ENCODE measurements around the gene PPFIBP1.
"Not testable (repeated sequence)": the region's sequence is repeated elsewhere in the genome, so short reads cannot be mapped to it uniquely, and the experiment has no call there.

PPFIBP1 gene

DNA sequence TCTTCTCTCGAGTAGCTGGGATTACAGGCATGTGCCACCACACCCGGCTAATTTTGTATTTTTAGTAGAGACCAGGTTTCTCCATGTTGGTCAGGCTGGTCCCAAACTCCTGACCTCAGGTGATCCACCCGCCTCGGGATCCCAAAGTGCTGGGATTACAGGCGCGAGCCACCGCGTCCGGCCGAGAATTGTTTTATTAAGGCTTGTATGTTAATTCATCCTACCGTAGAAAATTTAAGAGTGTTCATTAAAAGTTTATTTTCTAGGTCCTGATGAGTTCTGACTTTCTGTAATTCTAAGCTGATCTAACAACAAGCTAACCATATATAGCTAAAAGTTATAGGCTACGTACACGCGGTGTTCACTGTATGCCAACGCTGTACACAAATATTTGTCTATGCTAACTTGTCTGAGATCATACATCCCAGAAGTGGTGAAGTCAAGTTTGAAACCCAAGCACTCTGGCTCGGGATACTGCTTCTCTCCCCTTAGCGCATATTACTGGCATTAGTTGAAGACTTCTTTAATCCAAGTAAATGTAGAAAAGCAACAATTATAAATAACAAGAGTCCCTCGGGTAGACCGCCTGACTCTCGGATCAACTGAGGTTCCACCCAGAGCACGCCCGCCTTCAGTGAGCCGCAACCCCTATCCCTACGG, 186.1 kb downstream of the PPFIBP1 start:
- DNase-seq (ENCODE audit: low spot score): peak; percentile 65

DNA sequence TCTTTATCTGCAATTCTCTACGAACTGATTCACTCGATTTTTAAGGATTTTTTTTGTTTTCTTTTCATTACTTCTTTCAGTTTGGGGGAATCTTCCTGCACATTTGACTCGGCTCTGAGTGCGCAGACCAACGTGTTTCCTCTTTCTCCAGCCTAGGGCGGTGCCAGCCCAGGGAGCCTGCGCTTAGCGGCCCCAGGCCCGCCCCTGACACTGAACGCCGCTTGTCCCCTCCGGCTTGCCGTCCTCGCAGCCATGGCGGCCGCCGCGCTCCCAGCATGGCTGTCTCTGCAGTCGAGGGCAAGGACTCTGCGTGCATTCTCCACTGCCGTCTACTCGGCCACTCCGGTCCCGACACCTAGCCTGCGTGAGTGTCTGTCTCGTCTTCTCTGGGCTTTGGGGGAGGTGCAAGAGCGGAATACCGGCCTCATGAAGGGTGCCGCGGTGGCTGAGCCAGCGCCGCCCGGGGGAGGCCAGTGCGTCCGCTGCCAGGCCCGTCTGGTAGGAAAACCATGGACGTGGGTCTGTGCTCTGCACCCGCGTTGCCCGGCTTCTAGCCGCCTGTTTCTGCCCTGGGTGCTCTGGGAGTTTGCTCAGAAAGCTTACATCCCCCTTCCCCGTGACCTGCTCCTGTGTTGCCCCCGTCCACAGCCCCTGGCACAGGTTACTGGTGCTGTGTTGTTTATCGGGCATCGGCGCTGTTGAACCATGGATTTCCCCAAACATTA, 186.7 kb downstream of the PPFIBP1 start, which contains the start of gene MRPS35:
MRPS35 (plus strand) TSS at position 241 of the 725 bp plus-strand sequence; CDS start at position 253, 12 bp downstream.
- DNase-seq (ENCODE audit: low spot score): peak; percentile 93

DNA sequence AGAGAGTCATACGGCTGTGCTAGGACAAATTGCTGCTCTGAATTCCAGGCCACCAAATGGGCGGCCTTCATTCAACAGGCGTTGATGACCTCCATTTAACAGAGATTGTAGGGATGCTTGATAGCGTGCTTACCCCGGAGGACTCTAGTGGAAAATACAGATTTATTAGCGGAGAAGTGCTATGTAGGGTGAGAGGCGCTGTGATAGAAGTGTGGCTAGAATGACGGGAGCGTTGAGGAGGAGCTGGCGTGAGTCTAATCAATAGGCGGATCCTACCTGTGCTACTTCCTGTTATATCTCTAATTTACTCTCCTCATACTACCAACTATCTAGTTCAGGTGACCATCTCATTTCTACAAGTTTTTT, 187.3 kb downstream of the PPFIBP1 start:
- peak; percentile 48 for DNase-seq (ENCODE audit: low spot score)

DNA sequence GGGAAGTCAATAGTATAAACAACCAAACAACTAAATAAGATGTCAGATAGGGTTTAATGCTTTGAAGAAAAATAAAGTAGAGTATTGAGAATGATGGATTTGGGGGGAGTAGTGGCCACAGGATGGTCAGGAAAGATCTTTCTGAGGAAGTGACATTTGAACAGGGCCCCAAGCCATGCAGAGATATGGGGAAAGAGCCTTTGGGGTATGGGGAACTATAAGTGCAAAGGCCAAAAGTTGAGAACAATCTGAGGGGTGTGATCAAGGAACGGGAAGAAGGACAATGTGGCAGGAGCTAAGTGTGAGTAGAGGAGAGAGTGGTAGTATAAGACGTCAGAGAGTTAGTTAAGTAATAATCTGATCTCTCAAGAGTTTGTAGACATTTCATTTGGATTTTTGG, 188.0 kb downstream of the PPFIBP1 start:
- no peak for DNase-seq (ENCODE audit: low spot score)

DNA sequence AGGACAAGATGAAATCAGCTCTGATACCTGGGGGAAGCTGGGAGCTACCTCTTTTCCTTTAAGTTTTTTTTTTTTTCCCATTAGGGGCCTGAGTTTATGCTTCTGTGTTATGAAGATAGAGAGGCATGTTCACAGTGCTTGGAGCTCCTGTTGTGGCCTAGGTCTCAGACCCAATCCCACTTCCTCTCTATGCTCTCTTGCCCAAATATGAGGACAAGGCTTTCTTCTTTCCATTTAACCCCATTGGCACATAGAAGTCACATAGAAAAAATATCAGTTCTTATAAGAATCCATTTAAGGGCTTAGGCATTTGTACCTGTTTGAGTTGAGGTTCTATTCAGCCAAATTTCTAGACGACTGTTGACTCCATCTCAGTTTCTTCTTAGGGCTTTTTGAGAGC, 199.2 kb downstream of the PPFIBP1 start:
- DNase-seq (ENCODE audit: low spot score): no peak

DNA sequence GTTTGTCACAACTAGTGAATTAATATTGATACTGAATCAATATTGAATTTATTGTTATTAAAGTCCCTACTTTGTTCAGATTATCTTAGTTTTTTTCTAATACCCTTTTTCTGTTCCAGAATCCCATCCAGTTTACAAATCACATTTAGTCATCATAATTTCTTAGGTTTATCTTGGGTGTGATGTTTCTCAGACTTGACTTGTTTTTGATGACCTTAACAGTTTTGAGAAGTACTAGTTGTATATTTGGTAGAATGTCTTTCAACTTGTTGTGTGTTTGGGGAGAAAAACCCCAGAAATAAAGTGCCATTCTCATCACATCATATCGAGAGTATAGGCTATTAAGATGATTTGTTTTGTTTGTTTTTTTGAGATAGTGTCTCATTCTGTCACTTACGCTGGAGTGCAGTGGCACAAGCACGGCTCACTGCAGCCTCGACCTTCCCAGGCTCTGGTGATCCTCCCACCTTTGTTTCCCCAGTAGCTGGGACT, 206.1 kb downstream of the PPFIBP1 start:
- no peak for DNase-seq (ENCODE audit: low spot score)

DNA sequence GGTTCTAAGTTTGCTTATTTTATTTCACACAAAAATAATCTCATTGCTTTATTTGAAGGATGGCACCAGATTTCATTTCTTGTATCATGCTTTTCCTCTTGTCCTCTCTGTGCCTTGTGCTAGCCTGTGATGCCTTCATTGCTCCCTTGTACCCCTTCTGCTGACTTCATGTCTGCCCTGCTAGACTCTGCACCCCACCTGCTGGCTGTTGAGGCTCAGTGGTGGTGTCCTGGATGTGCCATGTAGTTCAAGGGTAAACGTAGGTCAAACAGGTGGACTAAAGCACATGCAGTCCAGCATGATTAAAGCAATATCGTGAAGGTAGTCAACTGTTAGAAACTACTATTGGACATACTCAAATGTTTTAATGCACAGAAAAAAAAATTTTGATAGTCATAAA, 208.3 kb downstream of the PPFIBP1 start:
- no peak for DNase-seq (ENCODE audit: low spot score)

DNA sequence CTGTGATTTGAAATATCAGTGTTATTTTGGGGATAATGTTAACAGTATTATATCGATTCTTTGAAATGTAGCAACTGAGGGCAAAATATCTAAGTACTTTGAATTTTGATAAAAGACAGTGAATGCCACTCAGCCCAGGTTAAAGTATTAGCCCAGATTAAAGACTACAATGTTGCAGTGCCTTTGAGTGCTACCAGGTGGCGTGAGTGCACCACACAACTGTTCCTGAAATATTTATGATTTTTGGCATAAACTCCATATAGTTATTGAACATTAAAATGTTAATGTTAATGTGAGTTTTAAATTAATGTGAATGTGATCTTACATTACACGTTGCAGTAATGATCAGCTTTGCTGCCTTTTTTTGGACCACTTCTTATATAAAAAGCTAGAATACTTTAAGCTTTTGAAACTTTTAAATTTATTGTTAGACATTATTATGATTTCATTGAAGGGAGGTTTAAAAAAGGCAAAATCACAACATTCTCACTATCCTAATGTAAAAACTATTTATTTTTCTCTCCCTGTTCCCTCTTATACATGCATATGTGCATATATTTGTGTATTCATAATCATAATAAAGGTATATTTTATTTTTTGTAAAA, 209.1 kb downstream of the PPFIBP1 start:
- peak; percentile 41 for DNase-seq (ENCODE audit: low spot score)

DNA sequence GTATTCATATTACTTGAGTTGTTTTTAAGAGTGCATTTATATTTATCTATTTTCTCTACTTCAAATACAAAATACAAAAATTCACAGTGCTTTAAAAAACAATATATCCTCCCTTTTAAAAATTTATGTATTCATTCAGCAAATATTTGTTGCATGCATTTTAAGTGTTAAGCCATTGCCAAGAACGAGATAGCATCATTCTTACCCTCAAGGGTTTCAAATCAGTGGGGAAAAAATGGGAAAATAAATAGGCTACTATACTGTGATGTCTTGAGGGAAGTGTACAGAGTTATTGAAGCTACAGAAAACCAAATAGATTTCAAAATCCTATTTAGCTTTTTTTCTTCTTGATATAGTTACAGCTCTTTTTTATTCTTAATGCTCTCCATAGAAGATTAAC, 209.8 kb downstream of the PPFIBP1 start:
- no peak for DNase-seq (ENCODE audit: low spot score)

DNA sequence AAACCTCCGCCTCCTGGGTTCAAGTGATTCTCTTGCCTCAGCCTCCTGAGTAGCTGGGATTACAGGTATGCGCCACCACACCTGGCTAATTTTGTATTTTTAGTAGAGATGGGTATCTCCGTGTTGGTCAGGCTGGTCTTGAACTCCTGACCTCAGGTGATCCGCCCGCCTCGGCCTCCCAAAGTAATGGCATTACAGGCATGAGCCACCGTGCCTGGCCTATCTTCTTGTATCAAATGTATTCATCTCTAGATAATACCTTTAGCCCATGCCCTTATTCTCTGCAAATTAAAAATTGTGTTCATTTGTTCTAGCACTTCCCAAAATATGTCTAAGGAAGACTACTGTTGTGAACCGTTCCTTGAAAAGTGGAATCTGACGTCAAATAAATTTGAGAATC, 210.3 kb downstream of the PPFIBP1 start:
- DNase-seq (ENCODE audit: low spot score): not testable (repeated sequence)

DNA sequence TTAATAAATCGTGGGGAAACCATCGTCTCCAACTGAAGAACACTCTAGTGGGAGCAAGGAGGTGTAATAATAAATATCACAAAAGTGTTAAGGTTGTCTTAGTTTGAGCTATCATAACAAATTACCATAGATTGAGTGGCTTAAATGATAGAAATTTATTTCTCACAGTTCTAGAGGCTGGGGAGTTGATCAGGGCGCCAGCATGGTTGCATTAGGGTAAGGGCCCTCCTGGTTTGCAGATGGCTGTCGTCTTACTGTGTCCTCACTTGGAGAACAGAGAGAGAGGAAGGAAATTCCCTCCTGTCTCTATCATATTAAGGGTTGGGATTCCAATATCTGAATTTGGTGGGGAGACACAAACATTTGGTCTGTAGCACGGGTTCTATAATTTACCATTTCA, 219.6 kb downstream of the PPFIBP1 start:
- no peak for DNase-seq (ENCODE audit: low spot score)
